BLaER1 (cell line): ENCODE data around the gene HSH2D.

Experiments
- H3K27ac ChIP-seq: shearing (Covaris generic); formaldehyde crosslinking; 2 replicates; pipeline ENCODE4 v1.8.1; 2022
- H3K27me3 ChIP-seq: shearing (Covaris generic); formaldehyde crosslinking; 2 replicates; pipeline ENCODE4 v1.8.1; 2022
- H3K36me3 ChIP-seq: shearing (Covaris generic); formaldehyde crosslinking; 2 replicates; pipeline ENCODE4 v1.8.1; 2022
- H3K4me1 ChIP-seq: shearing (Covaris generic); formaldehyde crosslinking; 2 replicates; pipeline ENCODE4 v1.8.1; 2022
- H3K4me2 ChIP-seq: shearing (Covaris generic); formaldehyde crosslinking; 2 replicates; pipeline ENCODE4 v1.8.1; 2022
- H3K4me3 ChIP-seq: shearing (Covaris generic); formaldehyde crosslinking; 2 replicates; pipeline ENCODE4 v1.8.1; 2022
- H3K9ac ChIP-seq: shearing (Covaris generic); formaldehyde crosslinking; 2 replicates; pipeline ENCODE4 v1.8.1; 2022
- H3K9me3 ChIP-seq: shearing (Covaris generic); formaldehyde crosslinking; 2 replicates; pipeline ENCODE4 v1.8.1; 2022
- H4K20me1 ChIP-seq: shearing (Covaris generic); formaldehyde crosslinking; 2 replicates; pipeline ENCODE4 v1.8.1; 2022
- Cebpa-rat ChIP-seq: shearing (Covaris generic); IDR thresholded peaks from 2 replicates; pipeline ENCODE4 v1.8.1; 2022

Gene HSH2D

GRCh38 chr19:16188521-16188920 is 45.0 kb downstream of the HSH2D start:
- Histone ChIP-seq H3K9ac (peak overlapping the region; percentile 47; the same call in 1 of the 2 replicates), H3K4me3 (no peak overlapping the region), H4K20me1 (peaks cover 60% of the 10 kb centered on the region), H3K27ac (no peak overlapping the region), H3K4me1 (peaks cover 15% of the 10 kb centered on the region), H3K4me2 (no peak overlapping the region), H3K27me3 (no peaks in the 10 kb centered on the region), H3K9me3 (no peaks in the 10 kb centered on the region), H3K36me3 (peaks cover 71% of the 10 kb centered on the region)
- TF ChIP-seq Cebpa-rat: no peak

GRCh38 chr19:16190198-16190597 is 46.7 kb downstream of the HSH2D start:
- H3K36me3 ChIP-seq: peaks cover 81% of the 10 kb centered on the region
- no peak overlapping the region for H3K4me3 ChIP-seq
- no peaks in the 10 kb centered on the region for H3K9me3 ChIP-seq
- no peaks in the 10 kb centered on the region for H3K27me3 ChIP-seq
- no peak overlapping the region for H3K4me2 ChIP-seq
- no peak overlapping the region for H3K9ac ChIP-seq
- H3K4me1 ChIP-seq: peaks cover 11% of the 10 kb centered on the region
- H4K20me1 ChIP-seq: peaks cover 60% of the 10 kb centered on the region
- TF ChIP-seq Cebpa-rat: no peak
- no peak overlapping the region for H3K27ac ChIP-seq

GRCh38 chr19:16190736-16191135 is 47.3 kb downstream of the HSH2D start:
- H3K4me1 ChIP-seq: peaks cover 11% of the 10 kb centered on the region
- no peak overlapping the region for H3K4me2 ChIP-seq
- H3K9ac ChIP-seq: no peak overlapping the region
- no peaks in the 10 kb centered on the region for H3K9me3 ChIP-seq
- H3K36me3 ChIP-seq: peaks cover 81% of the 10 kb centered on the region
- no peaks in the 10 kb centered on the region for H3K27me3 ChIP-seq
- no peak overlapping the region for H3K27ac ChIP-seq
- TF ChIP-seq Cebpa-rat: no peak
- H3K4me3 ChIP-seq: no peak overlapping the region
- peaks cover 57% of the 10 kb centered on the region for H4K20me1 ChIP-seq

DNA sequence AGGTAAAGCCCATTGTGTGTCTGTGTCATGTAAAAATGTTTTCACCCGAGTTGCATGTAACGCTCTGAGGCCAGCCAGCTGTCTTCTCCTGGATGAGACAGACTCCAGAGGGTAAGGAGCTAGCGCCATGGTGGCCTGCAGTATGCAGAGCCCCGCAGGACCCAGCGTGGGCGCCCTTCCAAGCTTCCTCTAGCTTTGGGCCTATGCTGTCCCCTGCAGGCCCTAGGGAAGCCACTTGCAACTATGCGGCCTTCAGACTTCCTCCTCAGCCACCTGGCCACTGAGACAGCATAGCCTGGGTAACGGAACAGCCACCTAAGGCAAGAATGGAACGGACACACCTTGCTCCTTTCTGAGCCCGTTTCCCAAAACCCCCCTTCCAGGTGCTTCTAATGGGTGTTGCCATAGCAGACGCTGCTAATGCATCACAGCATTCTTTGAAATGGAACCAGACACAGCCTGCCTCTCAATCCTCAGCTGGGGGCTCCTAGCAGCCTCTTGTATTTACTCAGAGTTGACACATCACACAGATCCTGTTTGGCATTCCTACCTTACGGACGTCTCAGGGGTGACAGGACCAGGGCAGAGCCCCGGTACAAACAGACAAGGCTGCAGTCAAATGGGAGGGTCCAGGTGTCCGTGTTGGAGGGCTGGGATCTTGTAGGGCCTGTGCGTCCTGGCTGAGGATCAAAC is 47.9 kb downstream of the HSH2D start:
- no peak for TF ChIP-seq Cebpa-rat
- Histone ChIP-seq H3K36me3 (peaks cover 81% of the 10 kb centered on the region), H3K9me3 (no peaks in the 10 kb centered on the region), H3K9ac (no peak overlapping the region), H4K20me1 (peaks cover 51% of the 10 kb centered on the region), H3K4me1 (peaks cover 6% of the 10 kb centered on the region), H3K27ac (no peak overlapping the region), H3K4me3 (no peak overlapping the region), H3K4me2 (no peak overlapping the region), H3K27me3 (no peaks in the 10 kb centered on the region)

DNA sequence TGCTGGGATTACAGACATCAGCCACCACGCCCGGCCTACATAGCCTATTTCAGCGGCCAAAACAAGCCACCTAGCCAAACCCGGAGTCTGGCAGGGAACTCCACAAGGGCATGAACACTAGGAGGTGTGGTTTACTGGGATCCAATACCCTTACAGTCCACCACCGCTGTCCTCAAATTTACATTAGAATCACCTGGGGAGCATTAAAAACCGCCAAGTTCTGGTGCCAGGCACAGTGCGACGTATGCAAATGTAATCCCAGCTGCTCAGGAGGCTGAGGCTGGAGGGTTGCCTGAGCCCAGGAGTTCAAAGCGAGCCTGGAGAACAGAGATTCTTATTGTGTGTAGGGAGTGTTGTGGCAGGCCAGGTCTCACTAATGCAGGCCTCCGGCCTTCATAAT is 50.0 kb downstream of the HSH2D start:
- no peak overlapping the region for H3K4me2 ChIP-seq
- no peak overlapping the region for H3K9ac ChIP-seq
- peaks cover 34% of the 10 kb centered on the region for H4K20me1 ChIP-seq
- peaks cover 61% of the 10 kb centered on the region for H3K36me3 ChIP-seq
- peaks cover 13% of the 10 kb centered on the region for H3K4me1 ChIP-seq
- H3K27me3 ChIP-seq: no peaks in the 10 kb centered on the region
- no peaks in the 10 kb centered on the region for H3K9me3 ChIP-seq
- TF ChIP-seq Cebpa-rat: no peak
- H3K27ac ChIP-seq: no peak overlapping the region
- no peak overlapping the region for H3K4me3 ChIP-seq

DNA sequence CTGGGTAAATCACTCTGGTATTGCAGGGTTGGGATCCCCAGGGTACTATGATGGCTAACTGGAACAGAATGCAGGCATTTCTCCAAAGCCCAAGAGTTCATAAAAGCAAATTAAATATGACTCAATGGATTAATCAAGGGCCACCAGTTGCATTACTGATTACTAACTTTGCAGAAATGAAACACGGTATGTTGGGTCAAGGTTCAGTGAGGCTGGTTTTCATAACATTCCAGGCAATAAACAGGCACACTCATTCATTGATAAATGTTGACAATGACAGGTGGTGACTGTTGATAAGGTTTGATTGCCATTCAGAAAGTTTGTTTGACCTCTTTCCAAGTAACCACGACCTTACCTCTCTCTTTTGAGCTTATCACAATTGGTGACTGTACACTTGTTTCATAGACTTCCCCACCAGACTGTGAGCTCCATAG is 53.7 kb downstream of the HSH2D start:
- Histone ChIP-seq H3K27ac (peak overlapping the region; percentile 92), H3K4me3 (peak overlapping the region; percentile 99)
- TF ChIP-seq Cebpa-rat: no peak

DNA sequence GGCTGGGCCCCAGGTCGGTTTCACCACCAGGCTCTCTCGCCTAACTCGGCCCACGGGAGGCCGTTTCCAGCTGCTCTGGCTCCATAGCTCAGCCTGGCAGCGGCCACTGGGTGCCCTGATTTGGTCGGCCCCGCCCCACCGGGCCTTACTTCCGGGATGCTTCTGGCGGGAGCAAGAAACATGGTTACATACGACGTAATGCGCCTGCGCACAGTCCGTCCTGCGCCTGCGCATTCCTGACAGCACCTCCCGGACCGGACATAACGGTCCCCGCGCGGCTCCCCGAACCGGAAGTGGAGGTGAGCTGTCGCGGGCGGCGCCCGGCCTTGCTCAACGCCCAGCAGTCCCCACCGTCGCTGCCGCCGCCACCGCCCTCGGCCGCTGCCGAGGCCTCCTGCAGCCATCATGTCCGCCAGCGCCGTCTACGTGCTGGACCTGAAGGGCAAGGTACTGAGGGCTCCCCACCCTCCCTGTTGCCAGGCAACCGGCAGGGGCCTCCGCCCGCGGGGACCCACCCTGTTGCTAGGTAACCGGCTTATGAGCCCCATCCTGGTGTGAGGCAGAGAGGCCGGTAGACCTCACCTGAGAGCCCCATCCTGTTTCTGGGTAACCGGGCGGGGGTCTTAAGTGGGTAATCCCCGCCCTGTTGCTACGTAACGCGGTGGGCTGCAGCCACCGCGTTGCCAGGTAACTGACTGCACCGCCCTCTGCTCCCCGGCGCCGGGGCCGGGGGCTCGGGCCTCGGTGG is 54.3 kb downstream of the HSH2D start, which contains the start of gene AP1M1:
Gene AP1M1, plus strand, starts transcription at position 290 of the 748 bp plus-strand sequence. Its CDS starts 116 bp downstream, at position 406.
- Histone ChIP-seq H4K20me1 (peaks cover 43% of the 10 kb centered on the region), H3K4me1 (peaks cover 42% of the 10 kb centered on the region), H3K27ac (peak within 1 kb of the TSS; percentile 92), H3K4me3 (peak within 1 kb of the TSS; percentile 99), H3K36me3 (peaks cover 49% of the 10 kb centered on the region), H3K9me3 (no peaks in the 10 kb centered on the region), H3K27me3 (no peaks in the 10 kb centered on the region), H3K9ac (peak within 1 kb of the TSS; percentile 92), H3K4me2 (peak within 1 kb of the TSS; percentile 92)
- no peak for TF ChIP-seq Cebpa-rat

More for the DNA sequence above, 53.7 kb downstream of the HSH2D start:
- H3K9me3 ChIP-seq: no peaks in the 10 kb centered on the region
- no peaks in the 10 kb centered on the region for H3K27me3 ChIP-seq
- peaks cover 37% of the 10 kb centered on the region for H4K20me1 ChIP-seq
- H3K36me3 ChIP-seq: peaks cover 49% of the 10 kb centered on the region
- H3K4me2 ChIP-seq: peak overlapping the region; percentile 92
- peak overlapping the region; percentile 92 for H3K9ac ChIP-seq
- peaks cover 36% of the 10 kb centered on the region for H3K4me1 ChIP-seq

GRCh38 chr19:16198370-16198651 is 54.8 kb downstream of the HSH2D start:
- H3K4me1 ChIP-seq: peaks cover 47% of the 10 kb centered on the region
- H3K27ac ChIP-seq: peak overlapping the region; percentile 92
- peaks cover 48% of the 10 kb centered on the region for H4K20me1 ChIP-seq
- peak overlapping the region; percentile 92 for H3K4me2 ChIP-seq
- peak overlapping the region; percentile 99 for H3K4me3 ChIP-seq
- no peaks in the 10 kb centered on the region for H3K27me3 ChIP-seq
- no peak for TF ChIP-seq Cebpa-rat
- H3K9ac ChIP-seq: peak overlapping the region; percentile 92
- peaks cover 49% of the 10 kb centered on the region for H3K36me3 ChIP-seq
- no peaks in the 10 kb centered on the region for H3K9me3 ChIP-seq

GRCh38 chr19:16199275-16199932 is 55.9 kb downstream of the HSH2D start:
- peaks cover 54% of the 10 kb centered on the region for H4K20me1 ChIP-seq
- no peak overlapping the region for H3K4me3 ChIP-seq
- 0 out of 2 replicates have a peak overlapping the region, but pooled peaks have one; percentile 92 for H3K9ac ChIP-seq
- no peaks in the 10 kb centered on the region for H3K9me3 ChIP-seq
- H3K4me2 ChIP-seq: peak overlapping the region; percentile 92
- peaks cover 49% of the 10 kb centered on the region for H3K36me3 ChIP-seq
- TF ChIP-seq Cebpa-rat: no peak
- H3K4me1 ChIP-seq: peaks cover 52% of the 10 kb centered on the region
- no peak overlapping the region for H3K27ac ChIP-seq
- no peaks in the 10 kb centered on the region for H3K27me3 ChIP-seq
